ENCODE results near the gene CSRP1.

The CSRP1 gene

GRCh38 chr1:201471772-201472171, 35.2 kb downstream of the CSRP1 start:
- CTCF ChIA-PET: interaction anchor here (0.6 to 0.7 kb wide), 3 partner anchors 36 to 303 kb away, joined by 3 to 4 read pairs (median 3); no protein-coding TSS in a partner anchor
- no peak for TF ChIP-seq CTCF (conservative IDR thresholded peaks at IDR 0.05; ENCODE audit: low read depth)
- peak overlapping the region; percentile 84 for H3K27ac ChIP-seq
- DNase-seq (ENCODE audit: low spot score): peak; percentile 71
- POLR2A ChIA-PET (ENCODE audit: low non-redundant PET): no interaction called here

GRCh38 chr1:201470581-201470980, 36.3 kb downstream of the CSRP1 start:
- no peak for DNase-seq (ENCODE audit: low spot score)
- no peak for TF ChIP-seq CTCF (conservative IDR thresholded peaks at IDR 0.05; ENCODE audit: low read depth)
- ChIA-PET CTCF (no interaction called here), POLR2A (ENCODE audit: low non-redundant PET) (no interaction called here)
- peak overlapping the region; percentile 84 for H3K27ac ChIP-seq

DNA sequence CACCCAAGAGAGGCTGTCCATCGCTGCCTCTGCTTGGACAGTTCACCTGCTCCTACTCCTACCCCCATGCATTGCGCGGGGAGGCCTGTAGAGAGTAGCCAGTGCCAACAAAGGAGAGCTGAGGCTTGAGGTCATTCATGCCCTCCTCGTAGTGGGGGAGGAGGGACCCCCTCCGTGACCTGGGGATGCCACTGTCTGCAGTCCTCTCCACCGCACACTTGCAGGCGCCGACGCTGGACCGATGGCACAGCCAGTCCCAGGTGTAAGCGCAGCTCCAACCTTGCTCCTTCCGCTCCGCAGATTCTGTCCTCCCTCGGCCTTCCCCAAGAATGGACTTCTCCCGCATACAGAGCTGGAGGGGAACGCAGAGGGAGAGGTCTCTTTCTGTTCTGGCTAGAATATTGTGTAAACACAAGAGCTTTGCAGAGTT, 37.3 kb downstream of the CSRP1 start:
- ChIA-PET POLR2A (ENCODE audit: low non-redundant PET) (interaction anchor here (0.5 to 1.4 kb wide), 5 partner anchors 11 to 174 kb away, joined by 3 to 17 read pairs (median 4); no protein-coding TSS in a partner anchor), CTCF (interaction anchor here (0.5 to 3.8 kb wide), 5 partner anchors 12 to 1808 kb away, joined by 3 to 18 read pairs (median 13); no protein-coding TSS in a partner anchor)
- DNase-seq (ENCODE audit: low spot score): no peak
- peak overlapping the region; percentile 100 for H3K27ac ChIP-seq
- no peak for TF ChIP-seq CTCF (conservative IDR thresholded peaks at IDR 0.05; ENCODE audit: low read depth)

- peak; percentile 94 for DNase-seq (ENCODE audit: low spot score)
- ChIA-PET POLR2A (ENCODE audit: low non-redundant PET) (interaction anchor here (0.5 to 2.0 kb wide), 8 partner anchors 12 to 174 kb away, joined by 3 to 17 read pairs (median 4); no protein-coding TSS in a partner anchor), CTCF (interaction anchor here (0.5 to 3.8 kb wide), 6 partner anchors 13 to 1809 kb away, joined by 3 to 18 read pairs (median 11); no protein-coding TSS in a partner anchor)
- no peak for TF ChIP-seq CTCF (conservative IDR thresholded peaks at IDR 0.05; ENCODE audit: low read depth)
- H3K27ac ChIP-seq: peak within 1 kb of the TSS; percentile 100
Measured at GRCh38 chr1:201468844-201469644, 37.9 kb downstream of the CSRP1 start, which contains the start of gene PHLDA3. Gene PHLDA3 (minus strand): TSS chr1:201469188. CDS start chr1:201468786, 402 bp downstream.

GRCh38 chr1:201468501-201468843, 38.5 kb downstream of the CSRP1 start:
- ChIA-PET POLR2A (ENCODE audit: low non-redundant PET) (interaction anchor here (0.7 to 2.0 kb wide), 4 partner anchors 12 to 34 kb away, joined by 3 to 17 read pairs (median 6); no protein-coding TSS in a partner anchor), CTCF (interaction anchor here (1.0 to 3.8 kb wide), 4 partner anchors 14 to 44 kb away, joined by 4 to 18 read pairs (median 15); no protein-coding TSS in a partner anchor)
- H3K27ac ChIP-seq: peak overlapping the region; percentile 100
- DNase-seq (ENCODE audit: low spot score): no peak
- TF ChIP-seq CTCF (conservative IDR thresholded peaks at IDR 0.05; ENCODE audit: low read depth): no peak

DNA sequence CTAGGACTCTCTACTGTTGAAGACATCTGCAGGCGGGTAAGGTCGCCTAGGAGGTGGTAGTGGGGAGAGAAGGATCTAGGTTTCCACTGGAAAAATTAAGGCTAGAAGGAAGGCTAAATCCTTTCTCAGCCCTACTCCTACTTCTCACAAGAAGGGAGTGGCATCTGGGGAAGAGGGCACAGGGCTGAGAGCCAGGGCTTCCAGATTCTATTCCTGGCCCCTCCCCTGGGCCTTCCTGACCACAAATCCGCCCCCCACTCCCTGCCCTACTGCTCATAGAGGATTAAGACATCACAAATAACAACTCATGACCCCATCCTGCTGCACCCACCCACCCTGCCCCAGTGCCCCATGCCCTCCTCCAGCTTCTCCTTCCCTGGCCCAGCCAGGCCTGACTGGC, 40.4 kb downstream of the CSRP1 start:
- peak overlapping the region; percentile 100 for H3K27ac ChIP-seq
- ChIA-PET POLR2A (ENCODE audit: low non-redundant PET) (interaction anchor here (0.5 to 1.4 kb wide), 5 partner anchors 14 to 86 kb away, joined by 3 to 10 read pairs (median 6); partner anchors contain the start of gene LAD1), CTCF (interaction anchor here (0.6 to 3.8 kb wide), 9 partner anchors 15 to 533 kb away, joined by 3 to 24 read pairs (median 4); no protein-coding TSS in a partner anchor)
- TF ChIP-seq CTCF (conservative IDR thresholded peaks at IDR 0.05; ENCODE audit: low read depth): no peak
- DNase-seq (ENCODE audit: low spot score): peak; percentile 59
